SK-N-MC (cell line): Measurements from ENCODE around the gene ESPNL.

Experiments
- DNase-seq: peaks from one replicate; pipeline ENCODE4 v3.0.0-alpha.2; 2011; ENCODE audit warnings: low read depth, low spot score
- H3K27ac ChIP-seq: fragments of 200-600 bp; sonication (generic); 2 replicates; pipeline ENCODE4 v1.5.1; 2016; ENCODE audit warnings: mixed run types
- H3K36me3 ChIP-seq: fragments of 200-600 bp; sonication (generic); 2 replicates; pipeline ENCODE4 v1.6.1; 2017; ENCODE audit warnings: antibody characterized with exemption, low read length, mixed read lengths; ENCODE audit not compliant: insufficient read depth
- H3K4me3 ChIP-seq: fragments of 200-600 bp; sonication (generic); 2 replicates; pipeline ENCODE4 v1.5.1; 2016
- H3K9ac ChIP-seq: fragments of 200-600 bp; sonication (generic); 2 replicates; pipeline ENCODE4 v1.8.0; 2017; ENCODE audit warnings: mixed run types, mixed read lengths; ENCODE audit not compliant: insufficient read length
- H3K9me3 ChIP-seq: fragments of 200-600 bp; sonication (generic); 2 replicates; pipeline ENCODE4 v1.6.1; 2017; ENCODE audit warnings: low read depth, mild to moderate bottlenecking, antibody characterized with exemption, low read length, moderate library complexity, mixed read lengths
- EZH2 ChIP-seq: fragments of 200-600 bp; sonication (generic); IDR thresholded peaks from one replicate; pipeline ENCODE4 v1.6.1; 2017; ENCODE audit warnings: antibody characterized with exemption
- FOXP2 ChIP-seq: optimal IDR thresholded peaks from 2 replicates; pipeline ENCODE3; 2011; ENCODE audit warnings: mild to moderate bottlenecking, moderate library complexity; ENCODE audit not compliant: insufficient read depth; ENCODE audit errors: extremely low read length, control extremely low read depth
- POLR2AphosphoS5 ChIP-seq: IDR thresholded peaks from 2 replicates; pipeline ENCODE4 v1.6.1; 2012; ENCODE audit warnings: mild to moderate bottlenecking, low read depth, low read length, borderline replicate concordance

The ESPNL gene

DNA sequence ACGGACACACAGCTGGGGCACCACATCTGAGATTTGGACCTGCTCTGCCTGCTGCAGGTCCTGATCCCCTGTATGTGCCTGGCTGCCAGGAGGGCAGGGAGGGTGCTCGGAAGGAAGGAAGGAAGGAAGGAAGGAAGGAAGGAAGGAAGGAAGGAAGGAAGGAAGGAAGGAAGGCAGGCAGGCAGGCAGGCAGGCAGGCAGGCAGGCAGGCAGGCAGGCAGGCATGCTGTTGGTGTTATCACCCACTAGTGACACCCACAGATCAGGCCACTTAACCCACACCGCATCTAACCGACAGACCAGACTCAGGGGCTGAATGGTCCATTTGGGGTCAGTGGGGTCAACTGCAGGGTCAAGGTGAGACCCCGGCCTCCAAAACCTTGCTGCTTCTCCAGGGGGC lies 44.1 kb downstream of the ESPNL start:
- H3K9ac ChIP-seq: no peak overlapping the region
- no peaks in the 10 kb centered on the region for H3K36me3 ChIP-seq
- no peak for DNase-seq
- peak overlapping the region; percentile 85 for H3K27ac ChIP-seq
- TF ChIP-seq POLR2AphosphoS5 (peak; percentile 37; the same call in 1 of the 2 replicates), FOXP2 (no peak), EZH2 (no peak)
- H3K4me3 ChIP-seq: no peak overlapping the region
- no peaks in the 10 kb centered on the region for H3K9me3 ChIP-seq

DNA sequence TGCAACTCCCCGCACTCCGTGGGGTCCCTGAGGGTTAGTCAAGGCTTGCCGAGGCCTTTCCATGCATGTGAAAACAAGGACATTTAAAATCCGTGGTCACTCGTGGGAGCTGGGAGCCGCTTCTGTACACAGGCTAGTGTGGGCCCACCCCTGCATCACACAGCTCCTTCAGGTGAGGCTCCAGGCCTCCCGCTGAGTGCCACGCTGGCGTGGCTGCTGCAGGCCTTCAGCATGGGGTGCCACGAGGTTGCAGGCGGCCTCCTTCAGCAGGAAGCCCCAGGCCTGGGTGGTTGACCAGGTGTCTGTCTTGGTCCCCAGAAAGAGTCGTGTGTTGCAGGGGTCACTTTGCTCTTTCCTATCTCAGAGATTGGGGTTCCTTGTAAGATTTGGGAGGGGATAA lies 44.9 kb downstream of the ESPNL start:
- no peaks in the 10 kb centered on the region for H3K9me3 ChIP-seq
- no peaks in the 10 kb centered on the region for H3K36me3 ChIP-seq
- no peak for TF ChIP-seq FOXP2
- TF ChIP-seq EZH2: no peak
- no peak for TF ChIP-seq POLR2AphosphoS5
- no peak for DNase-seq
- H3K9ac ChIP-seq: no peak overlapping the region
- peak overlapping the region; percentile 85 for H3K27ac ChIP-seq
- no peak overlapping the region for H3K4me3 ChIP-seq

DNA sequence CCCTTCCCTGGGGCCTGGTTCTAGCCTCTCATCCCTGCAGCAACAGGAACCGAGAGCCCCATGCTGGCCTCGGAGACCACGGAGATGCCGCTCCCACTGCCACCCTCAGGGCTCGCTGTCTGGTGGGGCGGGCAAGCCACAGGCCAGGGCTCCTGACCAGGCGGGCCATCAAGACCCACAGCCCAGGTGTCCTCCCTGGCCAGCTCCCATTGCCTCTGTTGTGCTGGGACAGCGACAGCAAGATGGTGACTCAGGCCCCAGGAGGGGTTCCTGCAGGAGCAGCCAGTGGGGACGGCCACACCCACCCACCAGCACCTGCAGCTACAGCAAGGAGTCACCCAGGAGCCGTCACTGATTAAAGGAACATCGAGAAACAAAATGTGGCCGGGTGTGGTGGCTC lies 45.7 kb downstream of the ESPNL start:
- no peaks in the 10 kb centered on the region for H3K36me3 ChIP-seq
- no peak overlapping the region for H3K4me3 ChIP-seq
- no peak overlapping the region for H3K9ac ChIP-seq
- H3K9me3 ChIP-seq: no peaks in the 10 kb centered on the region
- TF ChIP-seq EZH2 (no peak), POLR2AphosphoS5 (no peak), FOXP2 (no peak)
- no peak for DNase-seq
- peak overlapping the region; percentile 85 for H3K27ac ChIP-seq

DNA sequence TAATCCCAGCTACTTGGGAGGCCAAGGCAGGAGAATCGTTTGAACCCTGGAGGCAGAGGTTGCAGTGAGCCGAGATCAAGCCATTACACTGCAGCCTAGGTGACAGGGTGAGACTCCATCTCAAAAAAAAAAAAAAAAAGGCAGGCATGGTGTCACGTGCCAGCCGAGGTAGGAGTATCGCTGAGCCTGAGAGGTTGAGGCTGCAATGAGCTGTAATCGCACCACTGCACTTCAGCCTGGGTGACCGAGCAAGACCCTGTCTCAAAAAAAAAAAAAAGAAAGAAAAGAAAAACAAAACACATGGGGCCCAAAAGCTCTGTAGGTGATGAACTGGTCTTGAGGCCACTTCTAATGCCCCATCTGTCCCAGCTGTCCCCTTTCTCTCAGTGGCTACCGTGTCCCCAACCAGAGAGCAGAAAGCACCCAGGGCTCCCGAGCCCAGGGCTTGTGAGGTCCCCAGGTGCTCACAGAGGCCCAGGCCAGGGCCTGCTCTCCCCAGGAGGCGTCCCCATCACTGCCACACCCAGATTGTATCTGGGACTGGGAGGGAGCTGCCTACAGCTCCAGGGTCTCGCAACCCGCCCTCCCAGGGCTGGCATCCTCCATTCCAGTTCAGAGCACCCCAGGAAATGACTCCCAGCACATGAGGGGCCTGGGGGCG lies 46.9 kb downstream of the ESPNL start:
- DNase-seq: no peak
- Histone ChIP-seq H3K4me3 (no peak overlapping the region), H3K36me3 (no peaks in the 10 kb centered on the region), H3K27ac (no peak overlapping the region), H3K9ac (no peak overlapping the region), H3K9me3 (no peaks in the 10 kb centered on the region)
- TF ChIP-seq POLR2AphosphoS5 (no peak), FOXP2 (no peak), EZH2 (no peak)

DNA sequence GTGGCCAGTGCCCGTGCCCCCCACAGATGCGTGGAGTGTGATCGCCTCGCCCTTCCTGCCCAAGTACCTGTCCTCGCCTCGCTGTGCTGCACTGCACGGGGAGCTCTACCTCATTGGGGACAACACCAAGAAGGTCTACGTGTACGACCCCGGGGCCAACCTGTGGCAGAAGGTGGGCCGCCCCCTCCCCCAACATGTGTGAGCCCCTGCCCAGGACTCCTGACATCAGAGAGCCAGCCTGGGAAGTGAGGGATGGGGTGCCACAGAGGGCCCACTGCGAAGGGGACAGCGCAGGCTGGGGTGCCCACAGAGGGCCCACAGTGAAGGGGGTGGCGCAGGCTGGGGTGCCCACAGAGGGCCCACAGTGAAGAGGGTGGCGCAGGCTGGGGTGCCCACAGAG lies 48.8 kb downstream of the ESPNL start:
- Histone ChIP-seq H3K4me3 (no peak overlapping the region), H3K9me3 (no peaks in the 10 kb centered on the region), H3K27ac (no peak overlapping the region), H3K9ac (no peak overlapping the region), H3K36me3 (no peaks in the 10 kb centered on the region)
- DNase-seq: no peak
- TF ChIP-seq POLR2AphosphoS5 (no peak), FOXP2 (no peak), EZH2 (no peak)

DNA sequence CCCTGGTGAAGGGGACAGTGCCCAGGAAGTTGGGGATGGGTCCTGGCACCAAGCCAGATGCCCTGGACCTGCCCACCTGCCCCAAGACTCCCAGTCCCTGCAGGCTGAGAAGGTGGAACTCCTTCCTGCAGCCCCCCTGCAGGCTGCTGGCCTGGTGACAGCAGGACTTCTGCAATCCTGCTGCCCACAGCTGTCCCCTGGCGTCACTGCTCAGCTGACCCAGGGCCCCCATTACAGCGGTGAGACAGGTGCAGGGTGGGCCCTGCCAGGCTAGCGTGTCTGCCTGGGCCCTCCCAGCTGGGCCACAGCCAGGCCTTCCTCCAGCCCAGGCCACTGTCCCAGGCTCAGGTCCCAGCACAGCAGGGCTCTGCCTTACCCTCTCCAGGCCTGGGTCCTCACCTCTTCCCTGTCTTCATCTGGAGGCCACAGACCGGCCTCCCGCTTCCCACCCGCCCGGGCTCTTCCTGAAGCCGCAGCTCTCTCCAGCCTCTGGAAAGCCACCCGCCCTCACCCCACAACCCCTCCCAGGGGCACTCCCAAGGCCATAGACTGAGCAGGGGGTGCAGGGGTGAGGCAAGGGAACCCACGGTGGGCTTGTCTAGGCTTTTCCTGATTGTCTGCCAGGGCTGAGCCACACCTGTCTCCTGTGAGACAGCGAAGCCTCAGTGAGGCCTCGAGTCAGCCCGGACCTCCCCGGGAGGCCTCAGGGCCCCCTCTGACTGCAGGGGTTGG lies 49.9 kb downstream of the ESPNL start:
- Histone ChIP-seq H3K9ac (no peak overlapping the region), H3K36me3 (no peaks in the 10 kb centered on the region)
- no peak for TF ChIP-seq EZH2
- TF ChIP-seq FOXP2: no peak
- no peak for TF ChIP-seq POLR2AphosphoS5

DNA sequence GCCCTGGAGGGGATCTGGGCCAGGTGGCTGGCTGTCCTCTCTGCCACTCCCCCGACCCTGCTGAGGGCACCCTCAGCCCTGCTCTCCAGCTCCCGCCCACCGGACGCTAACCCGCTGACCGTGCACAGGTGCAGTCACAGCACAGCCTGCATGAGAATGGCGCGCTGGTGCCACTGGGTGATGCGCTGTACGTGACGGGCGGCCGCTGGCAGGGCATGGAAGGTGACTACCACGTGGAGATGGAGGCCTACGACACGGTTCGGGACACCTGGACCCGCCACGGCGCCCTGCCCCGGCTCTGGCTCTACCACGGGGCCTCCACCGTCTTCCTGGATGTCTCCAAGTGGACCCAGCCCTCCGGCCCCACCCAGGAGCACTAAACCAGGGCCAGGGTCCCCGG lies 50.5 kb downstream of the ESPNL start:
- TF ChIP-seq POLR2AphosphoS5 (no peak), EZH2 (no peak), FOXP2 (no peak)
- no peak for DNase-seq
- no peak overlapping the region for H3K4me3 ChIP-seq
- no peaks in the 10 kb centered on the region for H3K36me3 ChIP-seq
- H3K9ac ChIP-seq: no peak overlapping the region
- no peak overlapping the region for H3K27ac ChIP-seq
- H3K9me3 ChIP-seq: no peaks in the 10 kb centered on the region

More for the DNA sequence above, 49.9 kb downstream of the ESPNL start:
- H3K4me3 ChIP-seq: no peak overlapping the region
- no peak overlapping the region for H3K27ac ChIP-seq
- no peak for DNase-seq
- no peaks in the 10 kb centered on the region for H3K9me3 ChIP-seq

DNA sequence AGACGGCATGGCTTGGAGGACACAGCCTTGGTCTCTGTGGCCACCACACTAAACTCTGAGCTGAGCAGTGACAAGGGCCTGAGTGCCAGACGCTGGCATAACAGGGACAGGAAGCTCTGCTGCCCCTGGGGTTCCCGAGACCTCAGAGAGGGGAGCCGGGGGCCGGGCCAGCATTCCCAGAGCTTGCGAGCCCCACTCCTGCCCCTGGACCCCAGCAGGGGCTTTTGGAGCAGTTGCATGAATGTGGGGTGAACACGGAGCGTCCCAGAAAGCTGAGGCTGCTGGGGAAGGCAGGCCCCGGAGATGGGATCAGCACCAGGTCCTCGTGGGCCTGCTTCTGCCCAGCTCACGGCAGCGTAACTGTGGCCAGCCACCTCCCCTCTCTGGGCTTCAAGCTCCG lies 51.1 kb downstream of the ESPNL start:
- Histone ChIP-seq H3K4me3 (no peak overlapping the region), H3K36me3 (no peaks in the 10 kb centered on the region), H3K9me3 (no peaks in the 10 kb centered on the region), H3K9ac (no peak overlapping the region), H3K27ac (0 out of 2 replicates have a peak overlapping the region, but pooled peaks have one; percentile 15)
- TF ChIP-seq EZH2: no peak
- TF ChIP-seq POLR2AphosphoS5: no peak
- no peak for TF ChIP-seq FOXP2
- no peak for DNase-seq
